Activated effector memory CD4-positive, alpha-beta T cell treated with anti-CD3 and anti-CD28 coated beads, Interleukin-2, amount 50 U/mL, for 16 hours (primary cell): ENCODE results near the gene CRYBG2.
"Not testable (repeated sequence)": the region's sequence is repeated elsewhere in the genome, so short reads cannot be mapped to it uniquely, and the experiment has no call there.

Experiments used
- DNase-seq: peaks from one replicate; pipeline ENCODE4 v3.0.0-alpha.2; 2020

The CRYBG2 gene

GRCh38 chr1:26346274-26347033 is 7.5 kb downstream of the CRYBG2 start:
- DNase-seq: no peak

GRCh38 chr1:26345718-26346117 is 8.2 kb downstream of the CRYBG2 start:
- DNase-seq: no peak

- DNase-seq: no peak
Measured at GRCh38 chr1:26344147-26344920, 9.6 kb downstream of the CRYBG2 start.

GRCh38 chr1:26340047-26340481 is 13.9 kb downstream of the CRYBG2 start:
- DNase-seq: no peak

- no peak for DNase-seq
Measured at GRCh38 chr1:26338670-26339069, 15.3 kb downstream of the CRYBG2 start.

- no peak for DNase-seq
Measured at GRCh38 chr1:26337625-26338024, 16.3 kb downstream of the CRYBG2 start.

GRCh38 chr1:26337206-26337535 is 16.8 kb downstream of the CRYBG2 start:
- DNase-seq: no peak

- DNase-seq: peak; percentile 95
Measured at GRCh38 chr1:26336477-26337205, 17.3 kb downstream of the CRYBG2 start.

GRCh38 chr1:26335774-26336476 is 18.0 kb downstream of the CRYBG2 start:
- DNase-seq: no peak

GRCh38 chr1:26333312-26333711 is 20.6 kb downstream of the CRYBG2 start:
- not testable (repeated sequence) for DNase-seq

- DNase-seq: no peak
Measured at GRCh38 chr1:26330276-26330675, 23.7 kb downstream of the CRYBG2 start.

- not testable (repeated sequence) for DNase-seq
Measured at GRCh38 chr1:26329380-26329779, 24.6 kb downstream of the CRYBG2 start.

- DNase-seq: no peak
Measured at GRCh38 chr1:26328597-26328996, 25.3 kb downstream of the CRYBG2 start.

- DNase-seq: no peak
Measured at GRCh38 chr1:26327956-26328362, 26.0 kb downstream of the CRYBG2 start.

GRCh38 chr1:26324550-26324949 is 29.4 kb downstream of the CRYBG2 start:
- DNase-seq: no peak

- no peak for DNase-seq
Measured at GRCh38 chr1:26323382-26323781, 30.5 kb downstream of the CRYBG2 start.

GRCh38 chr1:26322042-26322331 is 31.9 kb downstream of the CRYBG2 start:
- DNase-seq: no peak

- peak; percentile 97 for DNase-seq
Measured at GRCh38 chr1:26321315-26322041, 32.5 kb downstream of the CRYBG2 start.

- DNase-seq: no peak
Measured at GRCh38 chr1:26320896-26321295, 33.0 kb downstream of the CRYBG2 start.

GRCh38 chr1:26318338-26319064 is 35.4 kb downstream of the CRYBG2 start:
- DNase-seq: peak; percentile 79

GRCh38 chr1:26317612-26318337 is 36.2 kb downstream of the CRYBG2 start, which contains the start of gene CD52:
CD52 (plus strand) TSS chr1:26317958; CDS start chr1:26318018, 60 bp downstream.
- peak; percentile 86 for DNase-seq
